PFSK-1 (cell line): ENCODE measurements around the gene PRDM9. TPM values are rescaled to one million over a fixed set of nuclear protein-coding genes. Genes with fewer than 3 reads are reported as not detected.

Experiments
- FOXP2 ChIP-seq: optimal IDR thresholded peaks from 2 replicates; pipeline ENCODE3; 2011; ENCODE audit warnings: borderline replicate concordance, control low read depth, inconsistent platforms; ENCODE audit not compliant: insufficient read depth; ENCODE audit errors: extremely low read length, extremely low read depth
- POLR2AphosphoS5 ChIP-seq: IDR thresholded peaks from 2 replicates; pipeline ENCODE4 v1.6.1; 2012; ENCODE audit warnings: low read depth, mild to moderate bottlenecking, control low read depth, low read length, moderate library complexity
- SIN3A ChIP-seq: IDR thresholded peaks from 2 replicates; pipeline ENCODE4 v1.6.1; 2012; ENCODE audit warnings: mild to moderate bottlenecking, low read length, moderate library complexity, borderline replicate concordance; ENCODE audit not compliant: insufficient read depth
- TAF1 ChIP-seq: IDR thresholded peaks from 2 replicates; pipeline ENCODE4 v1.6.1; 2012; ENCODE audit warnings: low read length, control low read depth, borderline replicate concordance; ENCODE audit not compliant: insufficient read depth
- polyA plus RNA-seq: library from polyadenylated mRNA; unstranded; fragments of >200 nt; gene quantifications from one replicate; pipeline ENCODE4 v1.2.1, GENCODE V29; 2012; ENCODE audit warnings: low read depth, missing spikeins; ENCODE audit not compliant: insufficient read length
- TF ChIP-seq, protein P1 (sequence below), 2 experiments: IDR thresholded peaks; 2 replicates each; pipeline versions ENCODE4 v1.6.1 to v1.8.0; 2011 to 2012; ENCODE audit warnings: low read depth in 2 of 2, low read length in 2 of 2, control low read depth in 1 of 2, inconsistent platforms in 1 of 2, mild to moderate bottlenecking in 1 of 2, moderate library complexity in 1 of 2; ENCODE audit not compliant: insufficient read depth in 1 of 2

PRDM9 gene
- polyA plus RNA-seq: not detected

DNA sequence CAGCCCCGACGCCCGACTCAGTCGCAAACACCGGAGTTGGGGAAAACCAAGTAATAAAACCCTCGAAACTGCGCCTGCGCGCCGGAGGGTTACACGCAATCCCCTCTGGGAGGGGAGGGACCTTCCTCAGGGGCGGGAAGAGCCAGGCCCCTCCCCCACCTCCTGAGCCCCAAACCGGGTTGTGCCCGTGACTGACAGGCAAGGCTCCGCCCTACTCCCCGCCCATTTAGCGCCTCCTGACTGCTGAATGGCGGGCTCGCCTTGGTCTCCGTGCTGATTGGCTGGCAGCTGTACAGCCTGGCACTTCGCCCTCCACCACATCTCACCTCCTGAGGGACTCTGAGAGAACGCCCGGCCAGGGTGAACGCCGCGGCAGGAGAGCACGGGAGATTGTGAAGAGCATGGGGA lies at the start of gene PRDM9:
PRDM9 (plus strand) TSS at position 332 of the 408 bp plus-strand sequence. CDS start 1,425 bp downstream, outside the sequence.
- TF ChIP-seq FOXP2: no peak
- TF ChIP-seq SIN3A: no peak
- no peak for TF ChIP-seq TAF1
- no peak for TF ChIP-seq POLR2AphosphoS5
- TF ChIP-seq, protein P1, sequence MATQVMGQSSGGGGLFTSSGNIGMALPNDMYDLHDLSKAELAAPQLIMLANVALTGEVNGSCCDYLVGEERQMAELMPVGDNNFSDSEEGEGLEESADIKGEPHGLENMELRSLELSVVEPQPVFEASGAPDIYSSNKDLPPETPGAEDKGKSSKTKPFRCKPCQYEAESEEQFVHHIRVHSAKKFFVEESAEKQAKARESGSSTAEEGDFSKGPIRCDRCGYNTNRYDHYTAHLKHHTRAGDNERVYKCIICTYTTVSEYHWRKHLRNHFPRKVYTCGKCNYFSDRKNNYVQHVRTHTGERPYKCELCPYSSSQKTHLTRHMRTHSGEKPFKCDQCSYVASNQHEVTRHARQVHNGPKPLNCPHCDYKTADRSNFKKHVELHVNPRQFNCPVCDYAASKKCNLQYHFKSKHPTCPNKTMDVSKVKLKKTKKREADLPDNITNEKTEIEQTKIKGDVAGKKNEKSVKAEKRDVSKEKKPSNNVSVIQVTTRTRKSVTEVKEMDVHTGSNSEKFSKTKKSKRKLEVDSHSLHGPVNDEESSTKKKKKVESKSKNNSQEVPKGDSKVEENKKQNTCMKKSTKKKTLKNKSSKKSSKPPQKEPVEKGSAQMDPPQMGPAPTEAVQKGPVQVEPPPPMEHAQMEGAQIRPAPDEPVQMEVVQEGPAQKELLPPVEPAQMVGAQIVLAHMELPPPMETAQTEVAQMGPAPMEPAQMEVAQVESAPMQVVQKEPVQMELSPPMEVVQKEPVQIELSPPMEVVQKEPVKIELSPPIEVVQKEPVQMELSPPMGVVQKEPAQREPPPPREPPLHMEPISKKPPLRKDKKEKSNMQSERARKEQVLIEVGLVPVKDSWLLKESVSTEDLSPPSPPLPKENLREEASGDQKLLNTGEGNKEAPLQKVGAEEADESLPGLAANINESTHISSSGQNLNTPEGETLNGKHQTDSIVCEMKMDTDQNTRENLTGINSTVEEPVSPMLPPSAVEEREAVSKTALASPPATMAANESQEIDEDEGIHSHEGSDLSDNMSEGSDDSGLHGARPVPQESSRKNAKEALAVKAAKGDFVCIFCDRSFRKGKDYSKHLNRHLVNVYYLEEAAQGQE (IDR thresholded peaks at IDR 0.05; ENCODE audit: insufficient read depth in 1 of 2, low read depth in 2 of 2, low read length in 2 of 2): no peak

DNA sequence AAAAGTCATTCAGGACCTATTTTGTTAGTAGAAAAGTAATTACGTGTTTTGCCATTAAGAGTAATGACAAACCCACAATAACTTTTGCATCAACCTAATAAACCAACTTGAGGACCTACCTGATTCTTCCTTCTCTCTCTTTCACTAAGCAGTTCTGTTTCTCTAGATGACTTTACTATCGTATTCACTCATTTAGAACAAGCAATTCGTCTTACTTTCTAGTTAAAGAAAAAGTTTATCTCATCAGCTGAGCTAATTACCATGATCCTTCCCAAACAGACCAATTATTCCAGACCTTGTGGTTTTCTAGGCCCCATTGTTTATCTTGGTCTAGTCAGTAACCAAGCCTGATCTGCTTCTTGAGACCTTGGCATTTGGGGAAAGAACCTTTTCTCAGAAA lies 49.6 kb upstream of the PRDM9 start:
- TF ChIP-seq SIN3A (no peak), FOXP2 (no peak), TAF1 (no peak), POLR2AphosphoS5 (no peak)
- TF ChIP-seq, protein P1 (IDR thresholded peaks at IDR 0.05; ENCODE audit: insufficient read depth in 1 of 2, low read depth in 2 of 2, low read length in 2 of 2): no peak

DNA sequence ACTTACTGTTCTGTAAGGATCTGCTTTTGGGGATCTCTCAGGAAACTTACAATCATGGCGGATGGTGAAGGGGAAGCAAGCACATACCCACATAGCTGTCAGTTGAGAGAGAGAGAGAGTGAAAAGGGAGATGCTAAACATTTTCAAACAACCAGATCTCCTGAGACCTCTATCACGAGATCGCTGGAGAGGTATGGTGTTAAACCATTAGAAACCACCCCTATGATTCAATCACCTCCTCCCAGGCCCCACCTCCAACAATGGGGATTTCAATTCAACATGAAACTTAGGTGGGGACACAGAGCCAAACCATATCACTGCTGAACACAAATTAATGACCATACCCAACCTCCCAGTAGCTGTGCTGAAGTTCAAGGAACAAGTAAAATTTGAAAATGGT lies 48.2 kb upstream of the PRDM9 start:
- TF ChIP-seq, protein P1 (IDR thresholded peaks at IDR 0.05; ENCODE audit: insufficient read depth in 1 of 2, low read depth in 2 of 2, low read length in 2 of 2): no peak
- TF ChIP-seq TAF1 (no peak), FOXP2 (no peak), SIN3A (no peak), POLR2AphosphoS5 (no peak)

DNA sequence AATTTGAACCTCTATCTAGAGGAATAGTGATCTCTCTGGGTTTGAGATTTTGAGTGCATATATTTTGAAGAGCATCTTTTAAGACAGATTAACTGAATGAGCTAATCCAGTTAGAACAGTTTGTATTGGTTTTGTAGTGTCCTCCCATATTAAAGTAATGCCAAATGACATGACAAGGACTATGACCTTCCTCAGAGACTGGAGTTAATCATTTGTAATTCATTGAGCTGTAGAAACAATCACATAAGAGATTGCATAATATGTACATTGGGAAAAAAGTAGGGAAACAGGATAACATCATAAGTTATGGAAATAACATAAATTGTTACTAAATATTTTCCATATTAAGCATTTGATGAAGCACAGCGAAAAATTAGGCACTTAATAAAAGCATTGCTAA lies 45.8 kb upstream of the PRDM9 start:
- no peak for TF ChIP-seq SIN3A
- TF ChIP-seq TAF1: no peak
- TF ChIP-seq FOXP2: no peak
- TF ChIP-seq, protein P1 (IDR thresholded peaks at IDR 0.05; ENCODE audit: insufficient read depth in 1 of 2, low read depth in 2 of 2, low read length in 2 of 2): no peak

DNA sequence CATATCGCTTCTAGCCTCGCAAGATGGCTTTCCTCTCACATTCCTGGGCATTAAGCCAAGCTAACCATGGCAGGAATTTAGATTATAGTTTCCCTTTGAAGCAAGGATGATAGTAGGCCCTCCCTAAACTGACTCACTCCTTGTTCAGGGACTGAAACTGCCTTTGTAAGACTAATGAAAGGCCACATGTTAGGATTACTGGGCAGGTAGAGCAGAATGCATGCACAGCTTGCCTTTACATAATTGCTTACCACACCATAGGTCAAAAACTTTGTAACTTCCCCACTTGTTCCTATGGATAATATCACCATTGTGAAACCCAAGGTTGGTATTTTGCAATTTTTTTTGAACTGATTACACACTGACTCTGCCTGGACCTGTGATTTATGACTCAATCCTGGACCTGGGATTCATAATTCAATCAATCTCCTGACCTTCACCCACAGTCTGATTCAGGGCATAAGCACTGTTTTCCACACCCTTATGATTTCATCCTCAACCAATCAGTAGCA lies 41.0 kb upstream of the PRDM9 start:
- TF ChIP-seq TAF1 (no peak), FOXP2 (no peak), SIN3A (no peak), POLR2AphosphoS5 (no peak)
- TF ChIP-seq, protein P1 (IDR thresholded peaks at IDR 0.05; ENCODE audit: insufficient read depth in 1 of 2, low read depth in 2 of 2, low read length in 2 of 2): no peak
